Subcutaneous abdominal adipose tissue (tissue), 5 donors: Measurements from ENCODE around the gene IGLL1.

Experiments
- H3K27ac ChIP-seq: one replicate; pipeline ENCODE4 v1.7.0; 2013; ENCODE audit warnings: low read depth, mild to moderate bottlenecking, inconsistent platforms, low read length, moderate library complexity
- H3K27me3 ChIP-seq, 5 donors: one replicate each; pipeline ENCODE4 v1.7.0; 2013; ENCODE audit warnings: low read length in 5 of 5, inconsistent platforms in 1 of 5; ENCODE audit not compliant: control insufficient read depth in 5 of 5, insufficient read depth in 4 of 5
- H3K36me3 ChIP-seq, 5 donors: one replicate each; pipeline ENCODE4 v1.7.0; 2013; ENCODE audit warnings: low read length in 5 of 5; ENCODE audit not compliant: control insufficient read depth in 5 of 5, insufficient read depth in 5 of 5
- H3K4me1 ChIP-seq, 5 donors: one replicate each; pipeline ENCODE4 v1.7.0; 2013; ENCODE audit warnings: low read length in 5 of 5, mild to moderate bottlenecking in 3 of 5, moderate library complexity in 1 of 5; ENCODE audit not compliant: control insufficient read depth in 5 of 5, insufficient read depth in 5 of 5
- H3K4me3 ChIP-seq, 5 donors: one replicate each; pipeline ENCODE4 v1.7.0; 2013; ENCODE audit warnings: low read length in 5 of 5, low read depth in 1 of 5
- H3K9ac ChIP-seq, 5 donors: one replicate each; pipeline ENCODE4 v1.7.0; 2013; ENCODE audit warnings: low read length in 5 of 5, mild to moderate bottlenecking in 4 of 5, moderate library complexity in 3 of 5
- H3K9me3 ChIP-seq, 5 donors: one replicate each; pipeline ENCODE4 v1.7.0; 2013; ENCODE audit warnings: low read length in 5 of 5; ENCODE audit not compliant: control insufficient read depth in 5 of 5
- donor health status: healthy.
- donor health status: healthy.
- donor health status: healthy.
- donor health status: healthy.
- donor health status: healthy.

Gene IGLL1

GRCh38 chr22:23531283-23531956 lies 48.7 kb downstream of the IGLL1 start:
- H3K4me3 ChIP-seq = no peak overlapping the region

GRCh38 chr22:23530766-23531282 lies 49.3 kb downstream of the IGLL1 start:
- Histone ChIP-seq H3K36me3 (no peaks in the 10 kb centered on the region), H3K27ac (no peak overlapping the region), H3K4me3 (no peak overlapping the region), H3K9me3 (no peaks in the 10 kb centered on the region), H3K4me1 (peaks cover 0 to 5% (median 0%) of the 10 kb centered on the region in 5 donors), H3K27me3 (peaks cover 0 to 19% (median 3%) of the 10 kb centered on the region in 5 donors), H3K9ac (no peak overlapping the region)

More at GRCh38 chr22:23531283-23531956, 48.7 kb downstream of the IGLL1 start:
- peaks cover 0 to 19% (median 3%) of the 10 kb centered on the region in 5 donors for H3K27me3 ChIP-seq
- no peak overlapping the region for H3K27ac ChIP-seq
- no peaks in the 10 kb centered on the region for H3K9me3 ChIP-seq
- no peaks in the 10 kb centered on the region for H3K36me3 ChIP-seq
- peaks cover 0 to 5% (median 0%) of the 10 kb centered on the region in 5 donors for H3K4me1 ChIP-seq
- H3K9ac ChIP-seq = no peak overlapping the region

GRCh38 chr22:23530106-23530505 lies 50.0 kb downstream of the IGLL1 start:
- Histone ChIP-seq H3K27ac (no peak overlapping the region), H3K4me3 (no peak overlapping the region), H3K27me3 (peaks cover 0 to 19% (median 3%) of the 10 kb centered on the region in 5 donors), H3K9me3 (no peaks in the 10 kb centered on the region), H3K4me1 (peaks cover 0 to 5% (median 0%) of the 10 kb centered on the region in 5 donors), H3K36me3 (no peaks in the 10 kb centered on the region), H3K9ac (no peak overlapping the region)

- H3K27ac ChIP-seq = no peak overlapping the region
- H3K9ac ChIP-seq = no peak overlapping the region
- H3K4me3 ChIP-seq = no peak overlapping the region
- no peaks in the 10 kb centered on the region for H3K36me3 ChIP-seq
- H3K4me1 ChIP-seq = peaks cover 0 to 5% (median 0%) of the 10 kb centered on the region in 5 donors
- H3K9me3 ChIP-seq = no peaks in the 10 kb centered on the region
- peaks cover 0 to 15% (median 3%) of the 10 kb centered on the region in 5 donors for H3K27me3 ChIP-seq
Measured at GRCh38 chr22:23529166-23530103, 50.7 kb downstream of the IGLL1 start.

- H3K4me3 ChIP-seq = no peak overlapping the region
- no peaks in the 10 kb centered on the region for H3K36me3 ChIP-seq
- H3K4me1 ChIP-seq = peaks cover 0 to under 1% (median 0%) of the 10 kb centered on the region in 5 donors
- H3K9me3 ChIP-seq = no peaks in the 10 kb centered on the region
- H3K9ac ChIP-seq = no peak overlapping the region
- no peak overlapping the region for H3K27ac ChIP-seq
- peaks cover 0 to 15% (median 4%) of the 10 kb centered on the region in 5 donors for H3K27me3 ChIP-seq
Measured at GRCh38 chr22:23527971-23528740, 51.9 kb downstream of the IGLL1 start.

- no peak overlapping the region for H3K4me3 ChIP-seq
- H3K36me3 ChIP-seq = no peaks in the 10 kb centered on the region
- H3K27ac ChIP-seq = no peak overlapping the region
- no peak overlapping the region for H3K9ac ChIP-seq
- peaks cover 0 to 10% (median 9%) of the 10 kb centered on the region in 5 donors for H3K27me3 ChIP-seq
- H3K4me1 ChIP-seq = peaks cover 0 to 4% (median 3%) of the 10 kb centered on the region in 5 donors
- H3K9me3 ChIP-seq = no peaks in the 10 kb centered on the region
Measured at GRCh38 chr22:23526596-23527316, 53.3 kb downstream of the IGLL1 start.

GRCh38 chr22:23525510-23525909 lies 54.6 kb downstream of the IGLL1 start:
- Histone ChIP-seq H3K9me3 (no peaks in the 10 kb centered on the region), H3K9ac (no peak overlapping the region), H3K27ac (no peak overlapping the region), H3K36me3 (no peaks in the 10 kb centered on the region), H3K27me3 (peaks cover 0 to 14% (median 9%) of the 10 kb centered on the region in 5 donors), H3K4me1 (peaks cover 0 to 15% (median 15%) of the 10 kb centered on the region in 5 donors), H3K4me3 (no peak overlapping the region)

GRCh38 chr22:23524226-23524625 lies 55.9 kb downstream of the IGLL1 start:
- H3K4me3 ChIP-seq = no peak overlapping the region
- H3K9me3 ChIP-seq = no peaks in the 10 kb centered on the region
- peaks cover 0 to 15% (median 9%) of the 10 kb centered on the region in 5 donors for H3K27me3 ChIP-seq
- H3K27ac ChIP-seq = no peak overlapping the region
- peaks cover 0 to 17% (median 17%) of the 10 kb centered on the region in 5 donors for H3K4me1 ChIP-seq
- H3K9ac ChIP-seq = no peak overlapping the region
- no peaks in the 10 kb centered on the region for H3K36me3 ChIP-seq

- no peak overlapping the region for H3K4me3 ChIP-seq
- no peaks in the 10 kb centered on the region for H3K9me3 ChIP-seq
- peaks cover 0 to 15% (median 9%) of the 10 kb centered on the region in 5 donors for H3K27me3 ChIP-seq
- H3K27ac ChIP-seq = no peak overlapping the region
- no peak overlapping the region for H3K9ac ChIP-seq
- H3K4me1 ChIP-seq = peaks cover 0 to 17% (median 17%) of the 10 kb centered on the region in 5 donors
- no peaks in the 10 kb centered on the region for H3K36me3 ChIP-seq
Measured at GRCh38 chr22:23523713-23524112, 56.4 kb downstream of the IGLL1 start.
